ENCODE data around the gene IGSF10. TPM values are rescaled to one million over a fixed set of nuclear protein-coding genes. Genes with fewer than 3 reads are reported as not detected.

The IGSF10 gene
- total and polyA plus RNA-seq, 4 donors: 0.24 to 1.6 (median 0.73) TPM

GRCh38 chr3:151432616-151433372, 28.1 kb downstream of the IGSF10 start:
- Histone ChIP-seq H3K9ac (ENCODE audit: low read depth in 1 of 2, low read length in 2 of 2) (no peak overlapping the region), H3K27ac (ENCODE audit: low read depth in 1 of 2, low read length in 2 of 2) (no peak overlapping the region), H3K4me1 (ENCODE audit: control insufficient read depth in 4 of 4, insufficient read depth in 4 of 4, low read length in 3 of 4) (peaks cover 0 to 6% (median 0%) of the 10 kb centered on the region in 4 donors), H3K27me3 (ENCODE audit: control insufficient read depth in 4 of 4, insufficient read depth in 4 of 4, low read length in 3 of 4) (no peaks in the 10 kb centered on the region), H3K4me3 (ENCODE audit: low read depth in 1 of 3, low read length in 3 of 3) (no peak overlapping the region), H3K36me3 (ENCODE audit: control insufficient read depth in 4 of 4, insufficient read depth in 3 of 4, low read depth in 1 of 4, low read length in 3 of 4) (no peaks in the 10 kb centered on the region), H3K9me3 (ENCODE audit: control insufficient read depth in 4 of 4, low read length in 3 of 4) (no peaks in the 10 kb centered on the region)
- WGBS: 87% methylated on average over 7 of the region's 7 CpGs
- DNase-seq (ENCODE audit: low spot score): no peak
- TF ChIP-seq ATF3 (IDR thresholded peaks at IDR 0.05): no peak
- no peak for TF ChIP-seq TAF1 (conservative IDR thresholded peaks at IDR 0.05)
- no peak for TF ChIP-seq HNF4G (IDR thresholded peaks at IDR 0.05)
- TF ChIP-seq FOXA1 (IDR thresholded peaks at IDR 0.05): no peak
- TF ChIP-seq FOXA2 (IDR thresholded peaks at IDR 0.05): no peak
- TF ChIP-seq MAX (IDR thresholded peaks at IDR 0.05): no peak
- TF ChIP-seq YY1 (IDR thresholded peaks at IDR 0.05): no peak
- no peak for TF ChIP-seq GABPA (IDR thresholded peaks at IDR 0.05 in 1 of 2, conservative IDR thresholded peaks at IDR 0.05 in 1 of 2)
- TF ChIP-seq RXRA (IDR thresholded peaks at IDR 0.05): no peak
- TF ChIP-seq EGR1 (IDR thresholded peaks at IDR 0.05; ENCODE audit: low read depth in 2 of 2): no peak
- no peak for TF ChIP-seq ZBTB33 (IDR thresholded peaks at IDR 0.05)
- no peak for TF ChIP-seq SP1 (IDR thresholded peaks at IDR 0.05)

- no peak for DNase-seq (ENCODE audit: low spot score)
- H3K4me3 ChIP-seq (ENCODE audit: low read depth in 1 of 3, low read length in 3 of 3): no peak overlapping the region
- H3K27me3 ChIP-seq (ENCODE audit: control insufficient read depth in 4 of 4, insufficient read depth in 4 of 4, low read length in 3 of 4): no peaks in the 10 kb centered on the region
- H3K27ac ChIP-seq (ENCODE audit: low read depth in 1 of 2, low read length in 2 of 2): no peak overlapping the region
- H3K9ac ChIP-seq (ENCODE audit: low read depth in 1 of 2, low read length in 2 of 2): no peak overlapping the region
- H3K36me3 ChIP-seq (ENCODE audit: control insufficient read depth in 4 of 4, insufficient read depth in 3 of 4, low read depth in 1 of 4, low read length in 3 of 4): no peaks in the 10 kb centered on the region
- H3K9me3 ChIP-seq (ENCODE audit: control insufficient read depth in 4 of 4, low read length in 3 of 4): no peaks in the 10 kb centered on the region
- H3K4me1 ChIP-seq (ENCODE audit: control insufficient read depth in 4 of 4, insufficient read depth in 4 of 4, low read length in 3 of 4): peaks cover 0 to 6% (median 0%) of the 10 kb centered on the region in 4 donors
- 96% methylated on average over 3 of the region's 3 CpGs for WGBS
- TF ChIP-seq RXRA (IDR thresholded peaks at IDR 0.05) (no peak), RAD21 (IDR thresholded peaks at IDR 0.05) (no peak), CTCF (IDR thresholded peaks at IDR 0.05; ENCODE audit: low read depth, low read length, missing input control) (no peak), JUND (IDR thresholded peaks at IDR 0.05) (no peak), NR2F2 (IDR thresholded peaks at IDR 0.05) (no peak), REST (IDR thresholded peaks at IDR 0.05) (no peak), TAF1 (conservative IDR thresholded peaks at IDR 0.05) (no peak), FOXA1 (IDR thresholded peaks at IDR 0.05) (no peak)
Observed at GRCh38 chr3:151431940-151432339, 28.9 kb downstream of the IGSF10 start.
